CD4-positive, alpha-beta T cell treated with Interleukin-15 for 4 hours (primary cell): ENCODE data around the gene IRF2BP1.

Experiments
- DNase-seq: peaks from one replicate; pipeline ENCODE4 v3.0.0-alpha.2; 2020; ENCODE audit warnings: low spot score

IRF2BP1 gene, protein sequence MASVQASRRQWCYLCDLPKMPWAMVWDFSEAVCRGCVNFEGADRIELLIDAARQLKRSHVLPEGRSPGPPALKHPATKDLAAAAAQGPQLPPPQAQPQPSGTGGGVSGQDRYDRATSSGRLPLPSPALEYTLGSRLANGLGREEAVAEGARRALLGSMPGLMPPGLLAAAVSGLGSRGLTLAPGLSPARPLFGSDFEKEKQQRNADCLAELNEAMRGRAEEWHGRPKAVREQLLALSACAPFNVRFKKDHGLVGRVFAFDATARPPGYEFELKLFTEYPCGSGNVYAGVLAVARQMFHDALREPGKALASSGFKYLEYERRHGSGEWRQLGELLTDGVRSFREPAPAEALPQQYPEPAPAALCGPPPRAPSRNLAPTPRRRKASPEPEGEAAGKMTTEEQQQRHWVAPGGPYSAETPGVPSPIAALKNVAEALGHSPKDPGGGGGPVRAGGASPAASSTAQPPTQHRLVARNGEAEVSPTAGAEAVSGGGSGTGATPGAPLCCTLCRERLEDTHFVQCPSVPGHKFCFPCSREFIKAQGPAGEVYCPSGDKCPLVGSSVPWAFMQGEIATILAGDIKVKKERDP

DNA sequence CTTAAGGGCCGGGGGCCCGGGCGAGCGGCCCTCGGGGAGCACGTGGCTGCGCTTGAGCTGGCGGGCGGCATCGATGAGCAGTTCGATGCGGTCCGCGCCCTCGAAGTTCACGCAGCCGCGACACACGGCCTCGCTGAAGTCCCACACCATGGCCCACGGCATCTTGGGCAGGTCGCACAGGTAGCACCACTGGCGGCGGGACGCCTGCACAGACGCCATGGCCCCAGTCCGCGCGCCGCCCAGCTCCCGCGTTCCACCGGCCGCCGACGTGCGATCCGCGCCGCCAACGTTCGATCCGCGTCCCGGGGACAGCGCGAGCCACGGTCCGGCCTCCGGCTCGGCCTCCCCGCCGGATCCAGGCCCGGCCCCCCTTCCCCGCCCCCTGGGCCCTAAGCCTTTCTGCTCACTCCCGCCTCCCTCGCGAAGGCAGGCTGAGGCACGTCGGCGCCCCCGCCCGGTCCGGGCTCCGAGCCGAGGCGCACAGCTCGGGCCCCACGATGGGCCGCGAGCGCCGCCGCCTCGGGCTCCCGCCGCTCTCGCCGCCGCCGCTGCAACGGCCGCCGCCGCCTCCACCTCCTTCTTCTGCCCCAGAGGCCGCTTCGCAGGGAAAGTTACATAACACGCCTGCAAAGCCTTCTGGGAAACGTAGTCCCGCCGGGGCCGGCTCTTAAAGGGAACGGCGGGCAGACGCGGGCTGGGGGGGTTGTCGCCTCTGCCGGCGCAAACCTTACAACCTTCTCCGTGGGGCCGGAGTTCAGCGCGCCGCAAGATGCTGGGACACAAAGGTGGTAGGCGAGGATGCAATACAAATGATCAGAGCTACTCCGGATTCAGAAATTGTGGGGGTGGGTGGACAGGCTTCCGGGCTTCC lies at the start of gene IRF2BP1:
IRF2BP1 (minus strand) TSS at position 586 of the 871 bp plus-strand sequence; CDS start at position 219, 367 bp downstream.
- peak; percentile 90 for DNase-seq

DNA sequence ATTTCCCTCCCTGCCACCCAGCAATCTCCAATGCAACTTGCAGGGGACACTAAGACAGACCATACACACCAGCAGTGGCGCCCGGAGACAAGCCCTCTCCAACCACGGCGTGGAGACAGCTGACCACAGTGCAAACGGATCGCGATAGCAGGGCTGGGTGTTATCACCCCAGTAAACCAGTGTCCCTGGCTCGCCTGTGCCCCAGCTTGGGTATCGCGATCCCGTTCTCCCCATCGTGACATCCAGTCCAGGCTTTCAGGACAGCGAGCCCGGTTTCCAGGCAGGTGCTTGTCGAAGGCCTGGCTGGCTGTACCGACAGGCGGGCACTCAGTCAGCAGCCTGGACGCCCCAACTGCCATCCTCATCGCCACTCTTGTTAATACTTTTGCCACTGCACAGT lies 49.3 kb upstream of the IRF2BP1 start:
- DNase-seq = no peak

GRCh38 chr19:45934551-45935230 lies 48.8 kb upstream of the IRF2BP1 start:
- no peak for DNase-seq

DNA sequence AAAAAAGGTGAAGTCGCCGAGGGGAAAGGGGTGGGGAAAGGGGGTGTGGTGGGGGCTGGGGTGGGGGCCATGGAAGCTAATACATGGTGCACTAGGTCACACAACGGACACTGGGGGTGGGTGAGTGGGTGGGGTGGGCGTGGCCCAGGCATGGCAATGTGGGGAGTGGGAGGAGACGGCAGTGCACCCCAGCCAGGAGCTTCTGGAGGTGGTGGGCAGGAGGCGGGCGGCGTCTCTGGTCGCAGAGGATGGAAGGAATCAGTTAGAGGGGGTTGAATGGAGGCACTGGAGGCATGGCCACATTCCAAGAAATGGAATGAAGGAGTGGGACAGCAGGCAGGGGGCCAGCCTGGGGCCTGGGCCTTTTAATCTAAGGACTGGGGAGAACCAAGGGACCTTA lies 47.8 kb upstream of the IRF2BP1 start:
- no peak for DNase-seq

DNA sequence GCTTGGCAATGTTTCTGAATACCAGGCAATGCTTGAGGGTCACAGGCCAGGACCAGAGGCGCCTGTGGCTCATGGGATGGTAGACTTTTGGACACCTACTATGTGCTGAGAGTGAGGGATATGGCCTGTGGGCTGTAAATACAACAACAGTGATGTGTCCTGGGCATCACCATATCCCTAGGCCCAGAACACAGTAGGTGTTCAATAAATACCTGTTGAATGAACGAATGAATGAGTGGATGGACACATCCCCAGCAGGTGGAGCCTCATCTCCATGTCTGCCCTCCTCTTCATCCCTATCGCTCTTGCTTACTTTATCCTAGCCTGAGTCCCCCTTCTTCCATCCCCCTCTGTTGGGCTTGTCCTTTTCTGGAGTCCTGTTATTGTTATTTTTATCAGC lies 45.1 kb upstream of the IRF2BP1 start:
- no peak for DNase-seq

GRCh38 chr19:45929247-45929646 lies 43.3 kb upstream of the IRF2BP1 start:
- DNase-seq = no peak

DNA sequence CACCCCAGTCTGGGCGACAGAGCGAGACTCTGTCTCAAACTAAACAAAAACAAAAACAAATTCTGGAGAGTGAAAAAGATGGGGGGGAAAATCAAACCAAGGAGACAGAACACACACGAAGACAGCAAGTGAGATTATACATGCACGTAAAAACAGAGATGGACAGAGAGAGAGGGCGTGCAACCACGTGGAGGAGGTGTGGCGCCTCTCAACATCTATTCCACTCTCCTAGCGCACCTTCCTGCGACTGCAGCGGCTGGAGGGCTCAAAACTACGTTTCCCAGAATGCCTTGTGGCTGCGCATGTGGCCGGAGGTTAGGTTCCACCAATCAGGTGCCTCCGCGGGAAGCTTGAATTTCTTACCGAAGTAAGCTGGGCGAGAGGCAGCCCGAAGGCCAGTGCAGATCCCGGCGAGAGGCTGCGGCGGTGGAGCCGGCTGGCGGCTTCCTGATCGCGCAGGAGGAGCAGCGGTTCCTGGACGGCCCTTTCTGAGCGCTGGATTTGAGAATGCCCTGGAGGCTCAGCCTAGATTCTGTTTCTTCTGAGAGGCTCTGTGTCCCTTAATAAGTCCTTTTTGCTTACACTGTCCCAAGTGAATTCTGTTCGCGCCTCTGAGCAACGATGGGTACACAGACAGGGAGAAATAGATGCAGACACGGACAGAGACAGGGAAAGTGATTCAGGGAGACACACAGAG lies 41.8 kb upstream of the IRF2BP1 start:
- DNase-seq = peak; percentile 92

- DNase-seq = no peak
Measured at GRCh38 chr19:45924891-45925447, 39.0 kb upstream of the IRF2BP1 start.

- DNase-seq = no peak
Measured at GRCh38 chr19:45922281-45922680, 36.3 kb upstream of the IRF2BP1 start.

DNA sequence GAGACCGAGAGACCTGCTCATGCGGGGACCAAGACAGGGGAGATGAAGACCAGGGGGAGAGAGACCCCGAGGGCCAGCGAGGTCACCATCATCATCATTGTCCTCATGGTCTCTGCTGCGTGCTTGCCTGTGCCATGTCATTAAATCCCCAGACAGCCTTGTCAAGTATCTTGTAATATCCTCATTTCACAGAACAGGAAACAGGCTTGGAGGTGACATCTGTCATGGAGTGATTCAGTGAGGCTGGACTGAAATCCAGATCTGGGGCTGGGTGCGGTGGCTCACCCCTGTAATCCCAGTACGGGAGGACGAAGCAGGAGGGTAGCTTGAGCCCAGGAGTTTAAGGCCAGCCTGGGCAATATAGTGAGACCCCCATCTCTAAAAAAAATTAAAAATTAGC lies 34.5 kb upstream of the IRF2BP1 start:
- no peak for DNase-seq

DNA sequence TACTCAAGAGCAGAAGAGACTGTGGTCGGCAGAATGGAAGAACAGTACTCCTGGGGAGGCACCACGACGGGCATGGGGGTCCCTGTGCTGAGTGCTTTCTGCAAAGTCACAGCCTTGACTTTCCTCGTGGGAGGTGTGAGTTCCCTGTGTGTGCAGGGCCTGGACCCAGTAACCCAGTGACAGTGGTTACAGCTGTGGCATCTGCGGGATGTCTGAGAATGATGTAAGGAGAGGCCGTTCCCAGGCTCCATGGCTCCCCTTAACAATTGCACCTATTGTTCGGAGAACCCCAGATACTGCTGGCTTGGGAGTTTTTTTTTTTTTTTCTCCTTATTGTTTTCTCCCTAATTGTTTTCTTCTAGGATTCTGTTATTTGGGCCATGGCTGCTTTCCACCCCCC lies 33.7 kb upstream of the IRF2BP1 start:
- DNase-seq = no peak

GRCh38 chr19:45918721-45919120 lies 32.8 kb upstream of the IRF2BP1 start:
- no peak for DNase-seq

DNA sequence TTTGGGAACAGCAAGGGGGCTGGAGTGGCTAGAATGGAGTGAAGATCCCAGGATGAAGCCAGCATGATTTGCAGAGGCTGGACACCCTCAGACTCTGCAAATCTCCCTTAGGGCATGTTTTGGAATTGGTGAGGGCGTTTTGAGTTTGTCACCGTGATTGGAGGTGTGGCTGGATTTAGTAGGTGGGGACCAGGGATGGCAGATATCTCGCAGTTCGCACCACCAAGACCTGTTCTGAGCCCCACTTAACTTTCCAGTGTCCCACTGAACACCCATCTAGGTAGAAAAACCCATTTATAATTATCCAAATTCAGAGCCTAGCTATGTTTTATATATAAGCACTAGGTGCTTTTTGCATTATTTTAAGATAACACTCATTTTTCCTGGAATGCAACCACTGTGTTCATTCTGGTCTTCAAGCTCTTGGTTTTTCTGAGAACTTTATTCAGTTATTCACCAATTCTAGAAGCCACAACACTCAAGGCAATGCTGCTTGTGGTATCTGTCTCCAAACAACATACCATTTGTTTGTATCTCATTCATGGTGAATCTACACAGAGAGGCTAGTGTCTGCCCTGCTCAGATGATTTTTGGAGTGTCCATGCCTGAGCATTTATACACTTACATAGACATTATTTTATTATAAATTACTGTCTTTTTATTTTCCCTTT lies 31.6 kb upstream of the IRF2BP1 start:
- DNase-seq = no peak

- DNase-seq = no peak
Measured at GRCh38 chr19:45913874-45914830, 28.2 kb upstream of the IRF2BP1 start, which contains the start of gene NANOS2. Gene NANOS2 (minus strand): TSS chr19:45914778. CDS start chr19:45914693, 85 bp downstream.

GRCh38 chr19:45911291-45911690 lies 25.4 kb upstream of the IRF2BP1 start:
- DNase-seq = no peak

DNA sequence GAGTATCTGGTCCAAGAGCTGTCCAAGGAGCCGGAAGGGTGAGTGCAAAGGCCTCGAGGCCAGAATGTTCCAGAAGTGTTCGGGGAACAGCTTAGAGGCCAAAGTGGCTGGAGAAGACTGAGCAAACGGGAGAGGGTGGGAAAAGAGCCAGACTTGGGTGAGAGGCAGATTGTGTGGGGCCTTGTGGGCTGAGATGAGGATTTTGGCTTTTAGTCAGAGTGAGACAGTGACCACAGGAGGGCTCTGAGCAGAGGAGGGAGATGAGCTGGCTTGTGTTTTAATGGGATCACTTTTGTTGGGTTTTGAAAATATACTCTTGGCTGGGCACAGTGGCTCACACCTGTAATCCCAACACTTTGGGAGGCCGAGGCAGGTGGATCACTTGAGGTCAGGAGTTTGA lies 23.0 kb upstream of the IRF2BP1 start:
- no peak for DNase-seq

- no peak for DNase-seq
Measured at GRCh38 chr19:45906221-45906620, 20.3 kb upstream of the IRF2BP1 start.

DNA sequence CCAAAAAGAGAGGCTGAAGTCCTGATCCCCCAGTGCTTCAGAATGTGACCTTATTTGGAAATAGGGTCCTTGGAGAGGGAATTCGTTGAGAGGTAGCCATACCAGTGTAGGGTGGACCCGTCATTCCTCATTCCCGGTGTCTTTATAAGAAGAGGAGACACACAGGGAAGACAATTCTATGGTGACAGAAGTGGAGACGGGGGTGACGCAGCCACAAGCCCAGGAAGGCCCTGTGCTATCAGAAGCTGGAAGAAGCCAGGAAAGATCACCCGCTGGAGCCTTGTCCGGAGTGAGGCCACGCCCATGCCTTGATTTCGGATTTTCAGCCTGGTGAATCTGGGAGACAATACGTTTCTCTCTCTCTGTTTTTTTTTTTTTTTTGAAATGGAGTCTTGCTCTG lies 19.1 kb upstream of the IRF2BP1 start:
- DNase-seq = no peak
